Stimulated activated CD4-positive, alpha-beta T cell treated with anti-CD3 and anti-CD28 coated beads, Interleukin-1b, Interleukin-23, amount 100 ng/mL, for 1 hour (primary cell): ENCODE data around the gene N4BP2.
"Not testable (repeated sequence)": the region's sequence is repeated elsewhere in the genome, so short reads cannot be mapped to it uniquely, and the experiment has no call there.

ENCODE experiments used
- DNase-seq, 2 donors: peaks; one replicate each; pipeline ENCODE4 v3.0.0-alpha.2; 2020; ENCODE audit warnings: low read depth in 2 of 2

N4BP2 gene

GRCh38 chr4:40056716-40057585 lies at the start of gene N4BP2:
Gene N4BP2 (plus strand): TSS chr4:40056850. CDS start chr4:40097341, 40,491 bp downstream.
- DNase-seq: peak in 1 of 2 donors; percentile 47

DNA sequence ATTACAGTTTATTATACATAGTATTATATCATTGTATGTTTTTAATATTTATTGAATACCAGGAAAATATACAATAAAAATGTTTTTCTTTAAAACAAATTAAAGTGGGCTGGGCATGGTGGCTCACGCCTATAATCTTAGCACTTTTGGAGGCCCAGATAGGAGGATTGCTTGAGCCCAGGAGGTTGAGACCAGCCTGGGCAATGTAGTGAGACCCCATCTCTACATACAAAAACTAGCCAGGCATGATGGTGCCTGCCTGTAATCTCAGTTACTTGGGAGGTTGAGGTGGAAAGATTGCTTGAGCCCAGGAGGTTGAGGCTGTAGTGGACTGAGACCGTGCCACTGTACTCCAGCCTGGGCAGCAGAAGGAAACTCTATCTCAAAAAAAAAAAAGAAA lies 40.6 kb upstream of the N4BP2 start:
- no peak for DNase-seq

GRCh38 chr4:40020221-40020620 lies 36.4 kb upstream of the N4BP2 start:
- DNase-seq: no peak

- not testable (repeated sequence) for DNase-seq
Observed at GRCh38 chr4:40021116-40021515, 35.5 kb upstream of the N4BP2 start.

- DNase-seq: not testable (repeated sequence)
Observed at GRCh38 chr4:40024049-40024448, 32.6 kb upstream of the N4BP2 start.

DNA sequence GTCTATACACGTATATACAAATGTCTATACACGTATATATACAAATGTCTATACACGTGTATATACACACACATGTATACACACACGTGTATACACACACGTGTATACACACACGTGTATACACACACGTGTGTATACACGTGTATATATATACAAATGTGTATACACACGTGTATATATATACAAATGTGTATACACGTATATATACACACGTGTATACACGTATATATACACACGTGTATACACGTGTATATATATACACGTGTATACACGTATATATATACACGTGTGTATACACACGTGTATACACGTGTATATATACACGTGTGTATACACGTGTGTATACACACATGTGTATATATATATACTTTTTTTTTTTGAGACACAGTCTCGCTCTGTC lies 23.9 kb upstream of the N4BP2 start:
- no peak for DNase-seq

DNA sequence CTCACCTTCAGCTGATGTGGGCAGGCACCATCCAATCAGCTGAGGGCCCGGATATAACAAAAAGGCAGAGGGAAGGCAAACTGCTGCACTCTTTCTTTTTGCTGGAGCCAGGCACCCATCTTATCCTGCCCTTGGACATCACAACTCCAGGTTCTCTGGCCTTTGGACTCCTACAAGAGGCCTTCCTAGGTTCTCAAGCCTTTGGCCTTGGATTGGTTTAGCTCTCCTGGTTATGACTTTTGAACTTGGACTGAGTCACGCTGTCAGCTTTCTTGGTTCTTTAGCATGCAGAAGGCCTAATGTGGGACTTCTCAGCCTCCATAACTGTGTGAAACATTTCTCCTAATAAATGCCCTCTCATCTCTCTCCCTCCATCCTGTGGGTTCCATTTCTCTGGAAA lies 23.0 kb upstream of the N4BP2 start:
- no peak for DNase-seq

DNA sequence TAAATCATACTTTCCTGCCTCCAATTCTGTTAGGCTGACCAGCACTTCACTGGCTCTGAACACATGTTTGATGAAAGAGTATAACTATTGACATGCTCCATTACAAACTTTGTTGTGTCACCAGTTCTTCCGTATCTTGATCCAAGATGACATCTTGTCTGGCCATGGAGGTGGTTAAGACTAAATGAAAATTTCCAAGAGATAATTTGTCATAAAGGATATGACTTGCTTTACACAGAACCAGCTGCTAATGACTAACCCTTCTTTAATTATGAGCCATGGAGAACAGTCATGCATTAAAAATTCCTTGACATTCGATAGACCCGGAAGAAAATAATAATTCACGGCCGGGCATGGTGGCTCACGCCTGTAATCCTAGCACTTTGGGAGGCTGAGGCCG lies 17.7 kb upstream of the N4BP2 start:
- DNase-seq: no peak

DNA sequence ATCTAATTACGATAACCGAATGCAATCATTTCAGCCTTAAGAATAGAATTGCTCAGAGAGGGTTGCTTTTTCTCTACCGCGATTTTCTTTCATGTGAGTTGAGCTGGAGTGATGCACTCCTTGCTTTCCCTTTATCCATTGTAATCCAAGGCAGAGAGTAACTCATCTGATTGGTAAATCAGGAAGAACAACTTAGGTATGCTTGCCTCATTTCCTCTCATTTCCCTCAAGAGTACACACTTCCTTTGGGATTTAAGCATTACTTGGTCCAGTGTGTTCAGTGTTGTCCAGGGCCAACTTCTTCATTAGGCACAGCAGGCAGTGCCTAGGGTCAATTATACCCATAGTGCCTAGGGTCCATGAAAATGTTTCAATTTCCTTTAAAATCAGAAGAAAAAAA lies 15.7 kb upstream of the N4BP2 start:
- DNase-seq: no peak

- no peak for DNase-seq
Observed at GRCh38 chr4:40043786-40044185, 12.9 kb upstream of the N4BP2 start.

GRCh38 chr4:40046311-40046980 lies 10.2 kb upstream of the N4BP2 start:
- no peak for DNase-seq

- no peak for DNase-seq
Observed at GRCh38 chr4:40053161-40053560, 3.5 kb upstream of the N4BP2 start.

DNA sequence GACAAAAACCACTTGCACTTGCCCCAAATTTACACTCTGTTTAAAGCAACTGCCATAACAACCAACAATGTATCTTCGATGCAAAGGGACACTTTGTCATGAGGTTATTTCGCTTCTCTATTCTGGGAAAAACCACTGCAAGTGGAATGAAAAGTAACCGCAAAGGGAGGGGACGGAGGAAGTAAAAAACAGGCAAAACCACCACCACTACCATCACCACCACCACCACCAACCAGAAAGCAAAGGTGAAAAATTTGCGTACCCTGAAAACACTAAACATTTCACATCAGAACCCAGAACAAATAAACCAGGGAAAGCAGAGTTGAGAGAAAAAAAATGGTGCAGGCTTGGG lies 1.2 kb upstream of the N4BP2 start:
- DNase-seq: no peak

- DNase-seq: peak in 1 of 2 donors; percentile 29
Observed at GRCh38 chr4:40055863-40056715, 561 bp upstream of the N4BP2 start.

DNA sequence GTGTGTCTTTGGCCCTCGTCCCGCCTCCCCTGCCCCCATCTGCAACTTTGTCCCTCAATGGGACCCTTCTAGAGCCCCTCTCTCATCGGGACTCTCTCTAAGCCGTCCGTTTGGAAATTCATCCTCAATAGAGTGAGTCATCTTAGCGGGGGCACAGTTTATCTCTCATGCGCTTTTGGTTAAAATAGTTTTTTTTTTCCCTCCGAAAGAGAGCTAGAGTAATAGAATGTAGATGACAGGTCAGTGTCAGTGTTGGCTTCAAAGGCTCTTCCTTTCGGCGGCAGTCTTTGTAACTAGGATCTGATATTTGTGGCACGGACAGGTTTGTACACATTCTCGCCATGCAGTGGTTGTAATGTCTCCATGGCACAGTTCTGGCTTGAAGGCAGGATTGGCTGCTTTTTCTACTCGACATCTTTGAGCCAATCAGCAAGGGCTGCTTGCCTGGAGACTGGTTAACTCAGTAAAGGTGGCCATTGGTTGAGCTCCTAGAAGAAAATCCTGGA lies 989 bp downstream of the N4BP2 start:
- DNase-seq: peak in 1 of 2 donors; percentile 13

GRCh38 chr4:40058121-40058520 lies 1.5 kb downstream of the N4BP2 start:
- no peak for DNase-seq

DNA sequence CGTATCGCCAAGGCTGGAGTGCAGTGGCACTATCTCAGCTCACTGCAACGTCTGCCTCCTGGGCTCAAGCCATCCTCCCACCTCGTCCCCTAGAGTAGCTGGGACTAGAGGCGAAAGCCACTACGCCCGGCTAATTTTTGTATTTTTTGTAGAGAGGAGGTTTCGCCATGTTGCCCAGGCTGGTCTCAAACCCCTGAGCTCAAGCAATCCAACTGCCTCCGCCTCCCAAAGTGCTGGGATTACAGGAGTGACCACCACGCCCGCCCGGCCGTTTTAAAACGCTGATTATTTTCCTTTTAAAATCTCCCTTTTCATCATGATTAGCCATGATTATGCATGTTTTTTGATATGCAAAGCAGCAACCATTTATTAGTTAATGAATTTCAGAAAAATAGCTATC lies 2.2 kb downstream of the N4BP2 start:
- DNase-seq: no peak

GRCh38 chr4:40059362-40059761 lies 2.7 kb downstream of the N4BP2 start:
- no peak for DNase-seq

DNA sequence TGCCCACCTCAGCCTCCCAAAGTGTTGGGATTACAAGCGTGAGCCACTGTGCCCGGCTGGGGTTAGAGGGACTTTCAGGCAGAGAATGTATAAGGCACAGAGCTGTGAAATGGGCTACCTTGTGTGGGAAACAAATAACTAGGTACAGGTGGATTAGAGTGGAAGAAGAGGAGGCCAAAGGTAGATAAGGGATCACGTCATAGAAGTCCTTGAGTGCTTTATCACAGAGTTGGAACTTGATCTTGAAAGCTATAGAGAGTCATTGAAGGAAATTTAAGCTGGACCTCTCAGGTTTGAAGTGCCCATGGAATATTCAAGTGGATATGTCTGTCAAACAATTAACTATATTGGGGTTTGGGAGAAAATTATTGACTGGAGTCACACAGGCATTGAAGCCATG lies 8.4 kb downstream of the N4BP2 start:
- DNase-seq: no peak

GRCh38 chr4:40066651-40067050 lies 10.0 kb downstream of the N4BP2 start:
- no peak for DNase-seq

DNA sequence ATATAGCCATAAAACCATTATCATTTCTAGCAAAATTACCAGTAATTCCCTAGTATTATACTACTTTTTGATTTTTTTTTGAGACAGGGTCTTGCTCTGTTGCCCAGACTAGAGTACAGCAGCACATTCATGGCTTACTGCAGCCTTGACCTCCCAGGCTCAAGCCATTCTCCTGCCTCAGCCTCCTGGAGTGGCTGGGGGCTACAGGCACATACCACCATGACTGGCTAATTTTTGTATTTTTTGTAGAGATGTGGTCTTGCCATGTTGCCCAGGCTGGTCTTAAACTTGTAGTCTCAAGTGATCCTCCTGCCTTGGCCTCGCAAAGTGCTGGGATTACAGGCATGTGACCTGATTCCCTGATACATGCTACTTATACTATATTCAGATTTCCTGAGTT lies 13.7 kb downstream of the N4BP2 start:
- DNase-seq: no peak

GRCh38 chr4:40086421-40086820 lies 29.8 kb downstream of the N4BP2 start:
- DNase-seq: no peak
